ENCODE data around the gene ARHGAP28.

GRCh38 chr18:6793986-6794385, 64.5 kb downstream of the ARHGAP28 start:
- no peak for TF ChIP-seq CTCF (IDR thresholded peaks at IDR 0.05)
- no peak for TF ChIP-seq POLR2A (IDR thresholded peaks at IDR 0.05)

Measured in adrenal gland (tissue), 5 donors.